KMS-11 (cell line): Measurements from ENCODE around the gene TMEM214.

ENCODE experiments used
- H2AFZ ChIP-seq: fragments of 200-600 bp; sonication (generic); 2 replicates; pipeline ENCODE4 v1.6.1; 2016; ENCODE audit warnings: antibody characterized with exemption, mixed run types, low read depth
- H3K27ac ChIP-seq: fragments of 200-600 bp; sonication (generic); 2 replicates; pipeline ENCODE4 v1.6.1; 2016; ENCODE audit warnings: mild to moderate bottlenecking, mixed run types
- H3K27me3 ChIP-seq: fragments of 200-600 bp; sonication (generic); 2 replicates; pipeline ENCODE4 v1.6.1; 2017; ENCODE audit warnings: mild to moderate bottlenecking, low read depth, mixed run types, moderate library complexity; ENCODE audit not compliant: insufficient read depth
- H3K36me3 ChIP-seq: fragments of 200-600 bp; sonication (generic); 2 replicates; pipeline ENCODE4 v1.6.1; 2017; ENCODE audit warnings: mild to moderate bottlenecking, mixed run types; ENCODE audit not compliant: insufficient read depth
- H3K4me1 ChIP-seq: fragments of 200-600 bp; sonication (generic); 2 replicates; pipeline ENCODE4 v1.6.1; 2016; ENCODE audit warnings: mild to moderate bottlenecking, low read depth, mixed run types; ENCODE audit not compliant: poor library complexity, severe bottlenecking
- H3K4me2 ChIP-seq: fragments of 200-600 bp; sonication (generic); 2 replicates; pipeline ENCODE4 v1.7.0; 2016; ENCODE audit warnings: mild to moderate bottlenecking, mixed run types
- H3K4me3 ChIP-seq: fragments of 200-600 bp; sonication (generic); IDR thresholded peaks from 2 replicates; pipeline ENCODE4 v1.6.1; 2017; ENCODE audit warnings: low read depth, low read length, mixed read lengths; ENCODE audit not compliant: insufficient read depth
- H3K79me2 ChIP-seq: fragments of 200-600 bp; sonication (generic); 2 replicates; pipeline ENCODE4 v1.6.1; 2016; ENCODE audit warnings: low read depth, mixed run types; ENCODE audit not compliant: insufficient read depth
- H3K9ac ChIP-seq: fragments of 200-600 bp; sonication (generic); 2 replicates; pipeline ENCODE4 v1.6.1; 2016; ENCODE audit warnings: mild to moderate bottlenecking, mixed run types
- H4K20me1 ChIP-seq: fragments of 200-600 bp; sonication (generic); 2 replicates; pipeline ENCODE4 v1.6.1; 2016; ENCODE audit warnings: mild to moderate bottlenecking, mixed run types; ENCODE audit not compliant: insufficient read depth
- TF ChIP-seq, protein P1 (sequence below): fragments of 200-600 bp; sonication (generic); conservative IDR thresholded peaks from 2 replicates; pipeline ENCODE4 v1.6.1; 2017; ENCODE audit warnings: low read depth, mild to moderate bottlenecking, antibody characterized with exemption, low read length, moderate library complexity, mixed read lengths

Gene TMEM214, protein sequence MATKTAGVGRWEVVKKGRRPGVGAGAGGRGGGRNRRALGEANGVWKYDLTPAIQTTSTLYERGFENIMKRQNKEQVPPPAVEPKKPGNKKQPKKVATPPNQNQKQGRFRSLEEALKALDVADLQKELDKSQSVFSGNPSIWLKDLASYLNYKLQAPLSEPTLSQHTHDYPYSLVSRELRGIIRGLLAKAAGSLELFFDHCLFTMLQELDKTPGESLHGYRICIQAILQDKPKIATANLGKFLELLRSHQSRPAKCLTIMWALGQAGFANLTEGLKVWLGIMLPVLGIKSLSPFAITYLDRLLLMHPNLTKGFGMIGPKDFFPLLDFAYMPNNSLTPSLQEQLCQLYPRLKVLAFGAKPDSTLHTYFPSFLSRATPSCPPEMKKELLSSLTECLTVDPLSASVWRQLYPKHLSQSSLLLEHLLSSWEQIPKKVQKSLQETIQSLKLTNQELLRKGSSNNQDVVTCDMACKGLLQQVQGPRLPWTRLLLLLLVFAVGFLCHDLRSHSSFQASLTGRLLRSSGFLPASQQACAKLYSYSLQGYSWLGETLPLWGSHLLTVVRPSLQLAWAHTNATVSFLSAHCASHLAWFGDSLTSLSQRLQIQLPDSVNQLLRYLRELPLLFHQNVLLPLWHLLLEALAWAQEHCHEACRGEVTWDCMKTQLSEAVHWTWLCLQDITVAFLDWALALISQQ

DNA sequence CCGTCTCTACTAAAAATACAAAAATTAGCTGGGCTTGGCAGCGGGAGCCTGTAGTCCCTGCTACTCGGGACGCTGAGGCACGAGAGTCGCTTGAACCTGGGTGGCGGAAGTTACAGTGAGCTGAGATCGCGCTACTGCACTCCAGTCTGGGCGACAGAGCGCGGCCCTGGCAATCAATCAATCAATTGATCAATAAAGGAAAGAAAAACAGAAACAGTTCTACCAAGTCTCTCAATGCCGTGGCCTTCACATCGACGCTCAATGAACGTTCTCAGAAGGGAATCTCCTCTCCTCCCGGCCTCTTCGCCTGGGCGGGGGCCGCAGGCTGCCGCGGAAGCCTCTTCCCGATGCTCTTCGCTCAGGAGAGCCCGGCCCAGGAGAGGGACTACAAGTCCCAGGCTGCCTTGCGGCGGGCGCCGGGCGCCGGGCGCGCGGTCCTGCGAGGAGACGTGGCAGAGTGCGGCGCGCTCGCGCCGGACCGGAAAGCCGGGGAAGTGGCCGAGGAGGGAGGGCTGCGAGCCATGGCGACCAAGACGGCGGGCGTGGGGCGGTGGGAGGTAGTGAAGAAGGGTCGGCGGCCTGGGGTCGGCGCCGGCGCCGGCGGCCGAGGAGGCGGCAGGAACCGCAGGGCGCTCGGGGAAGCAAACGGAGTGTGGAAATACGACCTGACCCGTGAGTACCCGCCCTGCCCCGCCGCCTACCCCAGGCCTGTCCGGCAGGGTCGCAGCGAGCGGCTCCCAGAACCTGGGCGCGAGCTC, at the start of gene TMEM214:
Gene TMEM214, plus strand, starts transcription at position 471 of the 758 bp plus-strand sequence. Its CDS starts 51 bp downstream, at position 522.
- Histone ChIP-seq H3K4me1 (peaks cover 8% of the 10 kb centered on the region), H3K9ac (peak within 1 kb of the TSS; percentile 77), H3K36me3 (no peaks in the 10 kb centered on the region), H3K79me2 (peaks cover 14% of the 10 kb centered on the region; the same call in 1 of the 2 replicates), H3K27me3 (no peaks in the 10 kb centered on the region), H3K4me3 (peak within 1 kb of the TSS; percentile 87), H3K27ac (peak within 1 kb of the TSS; percentile 19; the same call in 1 of the 2 replicates), H3K4me2 (peak within 1 kb of the TSS; percentile 83), H4K20me1 (no peaks in the 10 kb centered on the region), H2AFZ (peak within 1 kb of the TSS; percentile 71)
- TF ChIP-seq, protein P1, sequence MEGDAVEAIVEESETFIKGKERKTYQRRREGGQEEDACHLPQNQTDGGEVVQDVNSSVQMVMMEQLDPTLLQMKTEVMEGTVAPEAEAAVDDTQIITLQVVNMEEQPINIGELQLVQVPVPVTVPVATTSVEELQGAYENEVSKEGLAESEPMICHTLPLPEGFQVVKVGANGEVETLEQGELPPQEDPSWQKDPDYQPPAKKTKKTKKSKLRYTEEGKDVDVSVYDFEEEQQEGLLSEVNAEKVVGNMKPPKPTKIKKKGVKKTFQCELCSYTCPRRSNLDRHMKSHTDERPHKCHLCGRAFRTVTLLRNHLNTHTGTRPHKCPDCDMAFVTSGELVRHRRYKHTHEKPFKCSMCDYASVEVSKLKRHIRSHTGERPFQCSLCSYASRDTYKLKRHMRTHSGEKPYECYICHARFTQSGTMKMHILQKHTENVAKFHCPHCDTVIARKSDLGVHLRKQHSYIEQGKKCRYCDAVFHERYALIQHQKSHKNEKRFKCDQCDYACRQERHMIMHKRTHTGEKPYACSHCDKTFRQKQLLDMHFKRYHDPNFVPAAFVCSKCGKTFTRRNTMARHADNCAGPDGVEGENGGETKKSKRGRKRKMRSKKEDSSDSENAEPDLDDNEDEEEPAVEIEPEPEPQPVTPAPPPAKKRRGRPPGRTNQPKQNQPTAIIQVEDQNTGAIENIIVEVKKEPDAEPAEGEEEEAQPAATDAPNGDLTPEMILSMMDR = no peak

DNA sequence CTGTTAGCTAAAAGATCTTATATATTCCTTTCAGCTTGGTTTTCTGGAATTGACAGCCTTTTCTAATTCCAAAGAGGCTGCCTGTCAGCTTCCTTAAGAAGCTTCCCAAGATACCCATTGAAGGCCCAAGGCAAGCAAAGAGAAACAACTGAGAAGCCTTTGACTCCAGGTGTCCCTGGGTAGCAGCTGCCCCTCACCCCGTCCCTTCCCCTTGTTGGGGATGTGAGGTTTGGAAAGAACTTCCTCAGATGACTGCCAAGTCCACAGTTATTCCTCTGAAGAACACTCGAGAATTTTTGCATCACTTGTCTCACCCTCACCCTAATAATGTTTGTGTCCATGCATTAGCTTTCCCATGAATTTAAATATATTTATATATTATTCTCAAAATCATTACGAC, 49.0 kb upstream of the TMEM214 start:
- Histone ChIP-seq H3K4me2 (no peak overlapping the region), H3K79me2 (no peaks in the 10 kb centered on the region), H3K36me3 (no peaks in the 10 kb centered on the region), H3K4me1 (peaks cover 11% of the 10 kb centered on the region), H3K27me3 (no peaks in the 10 kb centered on the region), H4K20me1 (no peaks in the 10 kb centered on the region), H3K4me3 (no peak overlapping the region), H2AFZ (no peak overlapping the region), H3K27ac (no peak overlapping the region), H3K9ac (no peak overlapping the region)
- TF ChIP-seq, protein P1 = no peak

DNA sequence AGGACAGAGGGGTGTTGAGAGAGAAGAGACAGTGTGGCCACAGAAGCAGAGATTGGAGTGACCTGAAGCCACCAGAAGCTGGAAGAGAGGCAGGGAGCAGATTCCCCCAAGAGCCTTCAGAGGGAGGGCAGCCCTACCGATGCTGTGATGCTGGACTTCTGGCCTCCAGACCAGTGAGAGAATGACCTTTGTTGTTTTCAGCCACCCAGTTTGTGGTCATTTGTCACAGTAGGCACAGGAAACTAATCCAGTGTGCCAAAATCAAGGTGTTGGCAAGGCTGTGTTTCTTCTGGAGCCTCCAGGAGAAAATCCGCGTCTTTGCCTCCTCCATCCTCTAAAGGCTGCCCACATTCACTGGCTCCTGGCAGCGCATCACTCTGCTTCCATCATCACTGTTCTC, 47.0 kb upstream of the TMEM214 start:
- Histone ChIP-seq H3K79me2 (no peaks in the 10 kb centered on the region), H3K4me3 (no peak overlapping the region), H3K27me3 (no peaks in the 10 kb centered on the region), H3K27ac (no peak overlapping the region), H3K4me1 (peaks cover 11% of the 10 kb centered on the region), H4K20me1 (no peaks in the 10 kb centered on the region), H2AFZ (no peak overlapping the region), H3K9ac (no peak overlapping the region), H3K4me2 (no peak overlapping the region), H3K36me3 (no peaks in the 10 kb centered on the region)
- TF ChIP-seq, protein P1 = no peak

DNA sequence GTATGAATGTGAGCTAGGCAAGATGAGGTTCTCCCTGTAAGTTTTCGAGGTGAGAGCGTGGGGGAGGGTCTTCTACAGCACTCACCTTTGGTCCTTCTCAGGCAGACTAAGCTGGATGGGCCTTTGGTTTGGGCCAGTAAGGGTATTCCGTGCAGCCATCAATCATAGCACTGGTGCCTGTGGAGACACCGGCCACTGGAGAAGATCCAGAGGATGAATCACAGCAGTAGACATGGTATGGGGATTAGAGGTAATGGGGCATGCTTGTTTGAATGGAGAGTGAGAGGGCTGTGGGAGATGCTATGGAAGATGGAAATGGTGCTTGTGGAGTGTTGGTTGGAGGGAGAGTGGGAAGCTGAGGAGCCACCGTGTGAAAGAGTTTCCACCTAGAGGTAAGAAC, 46.2 kb upstream of the TMEM214 start:
- Histone ChIP-seq H3K9ac (no peak overlapping the region), H2AFZ (no peak overlapping the region), H3K36me3 (no peaks in the 10 kb centered on the region), H3K4me1 (peaks cover 11% of the 10 kb centered on the region), H3K27me3 (no peaks in the 10 kb centered on the region), H3K4me3 (no peak overlapping the region), H3K79me2 (no peaks in the 10 kb centered on the region), H3K27ac (no peak overlapping the region), H3K4me2 (no peak overlapping the region), H4K20me1 (no peaks in the 10 kb centered on the region)
- TF ChIP-seq, protein P1 = no peak
